Measurements from ENCODE around the gene OGA. TPM values are rescaled to one million over a fixed set of nuclear protein-coding genes. Genes with fewer than 3 reads are reported as not detected.

The OGA gene
- total RNA-seq, 1 experiment from 2014 or later: 96.1 TPM

DNA sequence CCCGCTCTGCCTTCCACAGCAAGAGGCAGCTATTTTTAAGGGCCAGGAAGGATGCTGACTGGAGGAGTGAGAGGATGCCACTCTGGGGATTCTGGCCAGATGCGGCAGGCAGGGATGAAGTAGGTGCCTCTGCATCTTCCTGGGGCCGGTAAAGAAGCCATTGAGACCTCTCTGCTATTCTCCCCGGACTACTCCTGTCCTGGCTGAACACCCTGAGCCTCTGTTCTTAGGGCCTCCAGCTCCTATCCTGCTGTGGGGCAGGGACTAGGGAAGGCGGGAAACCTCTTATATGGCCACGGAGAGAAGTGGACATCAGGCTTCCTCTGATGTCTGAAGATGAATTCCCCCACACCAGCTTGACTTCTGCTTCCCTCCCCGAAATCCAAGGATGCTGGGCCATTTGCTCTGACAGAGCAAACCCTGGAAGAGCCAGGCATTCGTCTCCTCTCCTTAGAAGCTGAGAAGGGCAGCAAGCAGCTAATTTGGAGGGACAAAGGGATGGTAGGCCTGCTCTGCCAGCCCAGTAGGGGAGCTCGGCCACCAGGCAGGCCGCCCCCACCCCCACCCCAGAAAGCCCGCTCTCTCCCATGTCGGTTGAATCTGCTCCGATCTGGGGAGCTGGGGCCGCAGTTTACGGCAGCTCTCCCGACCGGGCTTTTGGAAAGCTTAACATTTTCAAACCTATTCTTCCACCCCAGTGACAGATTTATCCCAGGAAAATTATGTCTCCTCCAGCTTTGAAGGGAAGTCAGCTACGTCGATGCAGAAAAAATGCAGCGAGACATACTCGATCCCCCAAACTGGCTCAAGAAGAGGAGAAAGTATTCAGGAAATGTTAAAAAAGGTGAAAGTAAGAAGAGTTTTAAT lies 45.1 kb downstream of the OGA start:
- no peaks in the 10 kb centered on the region for H3K9me3 Mint-ChIP-seq (ENCODE audit: unreplicated experiment)
- H3K27ac Mint-ChIP-seq (ENCODE audit: low read depth, unreplicated experiment): no peak overlapping the region
- no peak overlapping the region for H3K4me3 Mint-ChIP-seq (ENCODE audit: unreplicated experiment)
- POLR2A ChIA-PET: interaction anchor here (1.2 kb wide), 1 partner anchor 10 kb away, joined by 3 read pairs; the partner anchor contains the start of gene NPM3
- H3K36me3 Mint-ChIP-seq (ENCODE audit: insufficient read depth, unreplicated experiment): no peaks in the 10 kb centered on the region
- peaks cover 21% of the 10 kb centered on the region for H3K27me3 Mint-ChIP-seq (ENCODE audit: insufficient read depth, unreplicated experiment)
- no peaks in the 10 kb centered on the region for H3K4me1 Mint-ChIP-seq (ENCODE audit: insufficient read depth, unreplicated experiment)
- CTCF ChIA-PET: interaction anchor here (0.6 to 3.0 kb wide), 3 partner anchors 8 to 581 kb away, joined by 3 to 26 read pairs (median 3); no protein-coding TSS in a partner anchor
- BruUV-seq (replicated peaks): no TSS peak
- TF ChIP-seq, protein P1, sequence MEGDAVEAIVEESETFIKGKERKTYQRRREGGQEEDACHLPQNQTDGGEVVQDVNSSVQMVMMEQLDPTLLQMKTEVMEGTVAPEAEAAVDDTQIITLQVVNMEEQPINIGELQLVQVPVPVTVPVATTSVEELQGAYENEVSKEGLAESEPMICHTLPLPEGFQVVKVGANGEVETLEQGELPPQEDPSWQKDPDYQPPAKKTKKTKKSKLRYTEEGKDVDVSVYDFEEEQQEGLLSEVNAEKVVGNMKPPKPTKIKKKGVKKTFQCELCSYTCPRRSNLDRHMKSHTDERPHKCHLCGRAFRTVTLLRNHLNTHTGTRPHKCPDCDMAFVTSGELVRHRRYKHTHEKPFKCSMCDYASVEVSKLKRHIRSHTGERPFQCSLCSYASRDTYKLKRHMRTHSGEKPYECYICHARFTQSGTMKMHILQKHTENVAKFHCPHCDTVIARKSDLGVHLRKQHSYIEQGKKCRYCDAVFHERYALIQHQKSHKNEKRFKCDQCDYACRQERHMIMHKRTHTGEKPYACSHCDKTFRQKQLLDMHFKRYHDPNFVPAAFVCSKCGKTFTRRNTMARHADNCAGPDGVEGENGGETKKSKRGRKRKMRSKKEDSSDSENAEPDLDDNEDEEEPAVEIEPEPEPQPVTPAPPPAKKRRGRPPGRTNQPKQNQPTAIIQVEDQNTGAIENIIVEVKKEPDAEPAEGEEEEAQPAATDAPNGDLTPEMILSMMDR (IDR thresholded peaks at IDR 0.05; ENCODE audit: unreplicated experiment): no peak
- intact Hi-C loops (cut with micrococcal nuclease): no loop called here
- no peak for DNase-seq (ENCODE audit: unreplicated experiment)

DNA sequence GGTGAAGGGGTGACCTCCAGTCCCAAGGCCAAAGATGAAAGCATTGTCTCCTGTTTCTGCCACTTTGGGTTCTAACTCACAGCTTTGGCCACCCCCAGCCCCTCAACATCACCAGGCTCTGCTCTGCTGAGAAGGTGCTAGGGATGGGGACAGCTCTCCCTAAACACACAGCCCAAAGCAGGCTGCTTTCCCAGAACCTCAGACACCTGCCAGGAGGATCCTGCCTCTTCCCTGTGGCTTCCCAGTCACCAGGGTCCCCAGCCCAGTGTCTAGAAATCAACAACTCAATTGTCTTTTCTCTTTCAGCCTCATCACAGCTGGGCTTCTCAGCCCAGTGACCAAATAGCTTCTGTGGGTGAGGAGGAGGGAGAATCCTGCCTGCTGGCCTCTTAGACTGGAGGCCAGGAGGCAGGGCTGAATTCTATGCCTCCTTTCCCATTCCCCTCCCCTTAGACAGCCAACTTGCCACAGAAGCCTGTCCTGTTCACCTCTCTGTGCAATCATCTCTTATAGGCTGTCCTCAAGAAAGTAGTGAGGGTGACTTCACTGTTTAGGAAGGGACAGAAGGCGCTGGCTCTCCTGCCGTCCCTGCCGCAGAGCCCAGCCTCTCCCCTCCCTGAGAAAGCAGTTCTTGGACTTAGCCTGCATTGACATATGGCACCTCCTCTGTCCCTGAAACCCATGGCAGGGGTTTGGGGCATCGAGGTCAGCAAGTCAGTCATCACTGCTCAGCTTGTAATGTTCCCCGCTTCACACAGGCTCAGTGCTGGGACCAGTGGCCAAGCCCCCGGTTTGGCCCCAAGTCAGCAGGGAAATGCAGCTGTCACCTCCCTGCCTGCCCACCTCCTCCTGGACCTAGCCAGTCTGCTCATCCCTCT lies 46.0 kb downstream of the OGA start:
- Mint-ChIP-seq H3K4me1 (ENCODE audit: insufficient read depth, unreplicated experiment) (no peaks in the 10 kb centered on the region), H3K9me3 (ENCODE audit: unreplicated experiment) (no peaks in the 10 kb centered on the region), H3K27me3 (ENCODE audit: insufficient read depth, unreplicated experiment) (peaks cover 21% of the 10 kb centered on the region), H3K27ac (ENCODE audit: low read depth, unreplicated experiment) (no peak overlapping the region), H3K4me3 (ENCODE audit: unreplicated experiment) (no peak overlapping the region), H3K36me3 (ENCODE audit: insufficient read depth, unreplicated experiment) (no peaks in the 10 kb centered on the region)
- TF ChIP-seq, protein P1 (IDR thresholded peaks at IDR 0.05; ENCODE audit: unreplicated experiment): no peak
- intact Hi-C loops (cut with micrococcal nuclease): no loop called here
- ChIA-PET CTCF (interaction anchor here (0.9 to 3.0 kb wide), 3 partner anchors 9 to 168 kb away, joined by 3 to 26 read pairs (median 8); partner anchors contain the start of gene NPM3), POLR2A (interaction anchor here (0.6 to 1.2 kb wide), 2 partner anchors 11 to 66 kb away, joined by 3 to 4 read pairs; partner anchors contain the start of gene NPM3)
- DNase-seq (ENCODE audit: unreplicated experiment): no peak
- no TSS peak for BruUV-seq (replicated peaks)

DNA sequence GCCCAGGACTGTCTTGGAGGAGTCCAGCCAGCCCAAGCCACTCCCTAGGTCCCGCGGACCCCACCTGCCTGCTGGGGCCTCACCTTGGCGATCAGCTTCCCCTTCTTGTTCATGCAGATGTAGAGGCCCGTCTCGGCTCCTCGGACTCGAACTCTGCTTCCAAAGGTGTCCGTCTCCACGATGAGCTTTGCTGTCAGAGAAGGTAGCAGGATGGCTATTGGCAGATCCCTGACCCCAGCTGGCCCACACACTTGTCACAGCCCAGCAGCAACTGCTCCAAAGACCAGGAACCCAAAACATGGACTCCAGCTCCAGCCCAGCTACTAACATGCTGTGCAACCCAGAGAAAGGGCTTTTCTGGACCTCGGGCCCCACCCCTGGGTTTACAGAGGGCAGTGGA lies 46.9 kb downstream of the OGA start:
- Mint-ChIP-seq H3K27me3 (ENCODE audit: insufficient read depth, unreplicated experiment) (peaks cover 29% of the 10 kb centered on the region), H3K27ac (ENCODE audit: low read depth, unreplicated experiment) (no peak overlapping the region), H3K4me3 (ENCODE audit: unreplicated experiment) (no peak overlapping the region), H3K4me1 (ENCODE audit: insufficient read depth, unreplicated experiment) (no peaks in the 10 kb centered on the region), H3K36me3 (ENCODE audit: insufficient read depth, unreplicated experiment) (no peaks in the 10 kb centered on the region), H3K9me3 (ENCODE audit: unreplicated experiment) (no peaks in the 10 kb centered on the region)
- TF ChIP-seq, protein P1 (IDR thresholded peaks at IDR 0.05; ENCODE audit: unreplicated experiment): no peak
- POLR2A ChIA-PET: interaction anchor here (0.6 kb wide), 1 partner anchor 65 kb away, joined by 4 read pairs; no protein-coding TSS in a partner anchor
- no TSS peak for BruUV-seq (replicated peaks)
- CTCF ChIA-PET: interaction anchor here (1.7 to 3.0 kb wide), 2 partner anchors 10 to 12 kb away, joined by 8 to 26 read pairs; partner anchors contain the start of gene NPM3
- DNase-seq (ENCODE audit: unreplicated experiment): no peak
- intact Hi-C loops (cut with micrococcal nuclease): no loop called here

Data from MCF 10A (cell line).